Stomach (tissue), 9 donors: ENCODE measurements around the gene WDR73. TPM values are rescaled to one million over a fixed set of nuclear protein-coding genes. Genes with fewer than 3 reads are reported as not detected.
"Not testable (repeated sequence)": the region's sequence is repeated elsewhere in the genome, so short reads cannot be mapped to it uniquely, and the experiment has no call there.

ENCODE experiments used
- DNase-seq, 2 donors: peaks; one replicate each; pipeline versions ENCODE4 v3.0.0 to v3.0.0-alpha.2; 2013 to 2019
- H3K27ac ChIP-seq, 5 donors: fragments of 200-600 bp in 4 of 5; sonication (generic) in 4 of 5; one replicate each; pipeline ENCODE4 v1.5.1; 2013 to 2019; ENCODE audit warnings: mild to moderate bottlenecking in 1 of 5, moderate library complexity in 1 of 5
- H3K27me3 ChIP-seq, 3 donors: fragments of 200-600 bp; sonication (generic); one replicate each; pipeline ENCODE4 v1.5.1; 2017 to 2019; ENCODE audit warnings: mixed run types in 1 of 3
- H3K36me3 ChIP-seq, 4 donors: fragments of 200-600 bp; sonication (generic); 1 replicate in 3 of 4; 2 replicates in 1 of 4; pipeline ENCODE4 v1.5.1; 2016 to 2019
- H3K4me1 ChIP-seq, 4 donors: fragments of 200-600 bp; sonication (generic); one replicate each; pipeline ENCODE4 v1.5.1; 2016 to 2019
- H3K4me3 ChIP-seq, 4 donors: fragments of 200-600 bp; sonication (generic) in 3 of 4; one replicate each; pipeline ENCODE4 v1.5.1; 2016 to 2019; ENCODE audit warnings: mild to moderate bottlenecking in 1 of 4
- H3K9me3 ChIP-seq, 4 donors: fragments of 200-600 bp; sonication (generic); one replicate each; pipeline ENCODE4 v1.5.1; 2016 to 2019
- CTCF ChIP-seq, 7 experiments: fragments of 450-650 bp in 4 of 7; fragments of 200-600 bp in 3 of 7; sonication (generic) in 3 of 7; IDR thresholded peaks; one replicate each; pipeline ENCODE4 v1.5.1; 2016 to 2019; ENCODE audit warnings: antibody characterized with exemption in 7 of 7, control low read depth in 2 of 7, mild to moderate bottlenecking in 1 of 7
- EP300 ChIP-seq: sonication (generic); formaldehyde crosslinking; IDR thresholded peaks from one replicate; pipeline ENCODE4 v1.6.1; 2017; ENCODE audit warnings: antibody characterized with exemption
- POLR2A ChIP-seq, 4 donors: fragments of 450-650 bp; IDR thresholded peaks; one replicate each; pipeline ENCODE4 v1.6.1; 2016; ENCODE audit warnings: antibody characterized with exemption in 4 of 4, control low read depth in 2 of 4, mild to moderate bottlenecking in 1 of 4, moderate library complexity in 1 of 4
- POLR2AphosphoS5 ChIP-seq, 3 donors: sonication (generic); formaldehyde crosslinking; IDR thresholded peaks; one replicate each; pipeline ENCODE4 v1.6.1; 2016; ENCODE audit warnings: antibody characterized with exemption in 3 of 3
- WGBS, 5 donors: extraction: QIAGEN DNeasy Blood & Tissue Kit in 3 of 5; methylation state at CpG; one replicate each; pipeline versions ENCODE4 v1.1.5 to v1.1.7; 2013 to 2018; 5-methylcytosine and 5-hydroxymethylcytosine counted together
- intact Hi-C: fragments of 100-400 bp; cut with DNase I; formaldehyde crosslinking; loops from one replicate; pipeline ENCODE4 v1.15.1; 2023; ENCODE audit warnings: low total_unique reads
- polyA plus RNA-seq, 3 donors: library from polyadenylated mRNA; stranded (reverse); fragments of 200-250 nt; gene quantifications; one replicate each; pipeline ENCODE4 v1.2.3, GENCODE V29; 2013
- total RNA-seq, 5 donors: library from RNA; depleted of rRNA; stranded (reverse); fragments of >200 nt; gene quantifications; one replicate each; pipeline versions ENCODE4 v1.1.0 to v1.2.3, GENCODE V29; 2014 to 2016
- donor health status: healthy with polysubstance abuse.
- donor health status: Bipolar disorder and iron deficiency.
- donor health status: healthy.

The WDR73 gene
- total and polyA plus RNA-seq, 8 donors, result 9.1 to 70.1 (median 21.2) TPM

- Histone ChIP-seq H3K4me3 (no peak overlapping the region), H3K9me3 (no peaks in the 10 kb centered on the region), H3K36me3 (peaks cover 90 to 100% (median 100%) of the 10 kb centered on the region in 4 donors), H3K4me1 (peaks cover 0 to 3% (median 1%) of the 10 kb centered on the region in 4 donors), H3K27ac (no peak overlapping the region), H3K27me3 (no peaks in the 10 kb centered on the region)
- 91 to 96% (median 93%) methylated on average over 6 of the region's 6 CpGs for WGBS, 5 donors
- no peak for DNase-seq
- no peak for TF ChIP-seq POLR2AphosphoS5 (IDR thresholded peaks at IDR 0.05)
- no peak for TF ChIP-seq CTCF (IDR thresholded peaks at IDR 0.05)
- TF ChIP-seq EP300, result no peak
- TF ChIP-seq POLR2A (IDR thresholded peaks at IDR 0.05), result no peak
- intact Hi-C loops, result no loop called here
Measured at GRCh38 chr15:84643838-84644237, 10.2 kb downstream of the WDR73 start.

GRCh38 chr15:84642640-84643039, 11.4 kb downstream of the WDR73 start:
- 48 to 96% (median 60%) methylated on average over 2 of the region's 2 CpGs for WGBS, 5 donors
- H3K9me3 ChIP-seq, H3K4me3 ChIP-seq, H3K4me1 ChIP-seq, H3K27ac ChIP-seq, DNase-seq, H3K27me3 ChIP-seq, intact Hi-C loops: not testable (repeated sequence)
- H3K36me3 ChIP-seq, result peaks cover 81 to 100% (median 100%) of the 10 kb centered on the region in 4 donors

GRCh38 chr15:84641871-84642270, 12.2 kb downstream of the WDR73 start:
- intact Hi-C loops, H3K9me3 ChIP-seq, H3K4me1 ChIP-seq, H3K4me3 ChIP-seq, H3K27ac ChIP-seq, H3K27me3 ChIP-seq, DNase-seq: not testable (repeated sequence)
- WGBS, 5 donors, result 90 to 95% (median 92%) methylated on average over 9 of the region's 9 CpGs
- H3K36me3 ChIP-seq, result peaks cover 76 to 100% (median 99%) of the 10 kb centered on the region in 4 donors

GRCh38 chr15:84638103-84638502, 16.0 kb downstream of the WDR73 start:
- WGBS, 5 donors, result 57 to 65% (median 64%) methylated on average over 3 of the region's 3 CpGs
- Histone ChIP-seq H3K4me3 (no peak overlapping the region), H3K4me1 (peaks cover 6 to 28% (median 19%) of the 10 kb centered on the region in 4 donors), H3K9me3 (no peaks in the 10 kb centered on the region), H3K36me3 (peaks cover 44 to 71% (median 65%) of the 10 kb centered on the region in 4 donors), H3K27ac (no peak overlapping the region), H3K27me3 (no peaks in the 10 kb centered on the region)
- DNase-seq, result peak in 1 of 2 donors; percentile 46
- intact Hi-C loops, result no loop called here
- TF ChIP-seq EP300 (no peak), CTCF (IDR thresholded peaks at IDR 0.05) (peak in 1 of 7 experiments; percentile 35), POLR2AphosphoS5 (IDR thresholded peaks at IDR 0.05) (peak in 1 of 3 donors; percentile 7), POLR2A (IDR thresholded peaks at IDR 0.05) (no peak)

- Histone ChIP-seq H3K9me3 (no peaks in the 10 kb centered on the region), H3K36me3 (peaks cover 8 to 33% (median 27%) of the 10 kb centered on the region in 4 donors), H3K4me1 (peaks cover 21 to 55% (median 40%) of the 10 kb centered on the region in 4 donors), H3K27ac (peak overlapping the region; percentile 88 to 94 (median 94)), H3K27me3 (no peaks in the 10 kb centered on the region), H3K4me3 (peak overlapping the region; percentile 59 to 80 (median 70))
- 19 to 37% (median 22%) methylated on average over 17 to 23 of the region's 23 CpGs for WGBS, 5 donors
- intact Hi-C loops, result no loop called here
- no peak for DNase-seq
- TF ChIP-seq CTCF (IDR thresholded peaks at IDR 0.05) (no peak), POLR2A (IDR thresholded peaks at IDR 0.05) (no peak), POLR2AphosphoS5 (IDR thresholded peaks at IDR 0.05) (no peak), EP300 (no peak)
Measured at GRCh38 chr15:84634228-84634837, 19.8 kb downstream of the WDR73 start.
